Iris pigment epithelial cell (primary cell): ENCODE results near the gene SLC2A9.

Source experiments
- DNase-seq: peaks from one replicate; pipeline ENCODE4 v3.0.0-alpha.2; 2011; ENCODE audit warnings: low read depth

The SLC2A9 gene

GRCh38 chr4:9893329-9894108 lies 127.8 kb downstream of the SLC2A9 start:
- DNase-seq: no peak

- DNase-seq: no peak
Observed at GRCh38 chr4:9891740-9892139, 129.6 kb downstream of the SLC2A9 start.

DNA sequence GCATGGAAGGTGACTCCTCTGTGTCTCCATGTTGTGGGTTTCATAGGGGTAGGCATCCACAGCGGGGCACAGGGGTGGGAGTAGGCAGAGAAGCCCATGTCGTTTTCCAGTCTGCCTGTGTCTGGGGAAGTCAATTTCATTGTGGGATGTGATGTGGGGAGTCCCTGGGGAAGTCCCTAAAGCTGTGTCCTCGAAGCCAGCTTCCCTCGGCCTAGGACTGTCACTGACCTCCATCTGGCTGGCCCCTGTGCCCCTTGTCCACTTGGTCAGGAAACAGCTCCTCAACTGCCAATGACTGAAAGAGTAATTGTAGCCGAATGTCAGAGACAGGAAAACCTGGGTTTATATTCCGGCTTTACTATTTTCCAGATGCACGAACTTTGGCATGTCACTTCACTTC lies 130.2 kb downstream of the SLC2A9 start:
- DNase-seq: no peak

- DNase-seq: no peak
Observed at GRCh38 chr4:9889306-9889705, 132.0 kb downstream of the SLC2A9 start.

DNA sequence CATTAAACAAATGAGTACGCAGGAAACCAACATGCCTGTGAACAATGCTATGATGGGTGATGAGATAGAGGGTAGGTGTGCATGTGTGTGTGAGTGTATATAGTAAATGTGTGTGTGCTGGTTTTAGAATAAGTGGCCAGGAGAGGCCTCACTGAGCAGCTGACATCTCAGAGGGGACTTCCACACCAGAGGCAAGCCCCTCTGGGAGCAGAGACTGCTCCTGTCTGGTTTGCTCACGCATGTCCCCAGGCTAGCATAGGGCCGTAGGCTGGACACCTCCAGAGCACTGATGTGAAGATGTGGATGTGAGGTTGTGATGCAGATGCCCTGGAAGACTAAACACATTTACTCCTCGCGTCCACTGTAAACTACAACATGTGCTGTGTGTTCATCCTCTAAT lies 135.3 kb downstream of the SLC2A9 start:
- DNase-seq: no peak

- DNase-seq: peak; percentile 70
Observed at GRCh38 chr4:9880406-9881197, 140.7 kb downstream of the SLC2A9 start.

- no peak for DNase-seq
Observed at GRCh38 chr4:9877123-9877522, 144.2 kb downstream of the SLC2A9 start.

GRCh38 chr4:9875516-9875915 lies 145.8 kb downstream of the SLC2A9 start:
- DNase-seq: no peak

DNA sequence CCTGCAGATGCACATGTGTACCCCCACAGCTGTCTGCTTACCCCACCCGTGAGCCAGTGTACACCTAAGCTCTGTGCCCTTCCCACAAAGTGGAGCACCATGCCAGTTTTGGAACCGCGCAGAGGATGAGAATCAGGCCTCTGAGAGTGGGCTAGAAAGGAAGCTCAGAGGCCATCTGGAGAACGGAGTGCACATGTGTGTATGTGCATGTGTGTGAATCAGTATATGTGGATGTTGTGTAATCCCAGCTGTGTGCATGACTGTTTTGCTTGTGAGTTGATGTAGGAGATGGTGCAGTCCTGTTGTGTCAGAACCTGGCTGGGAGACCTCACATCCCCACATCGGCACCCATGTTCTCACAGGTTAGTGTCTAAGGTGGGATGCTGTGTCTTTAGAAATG lies 146.9 kb downstream of the SLC2A9 start:
- no peak for DNase-seq

DNA sequence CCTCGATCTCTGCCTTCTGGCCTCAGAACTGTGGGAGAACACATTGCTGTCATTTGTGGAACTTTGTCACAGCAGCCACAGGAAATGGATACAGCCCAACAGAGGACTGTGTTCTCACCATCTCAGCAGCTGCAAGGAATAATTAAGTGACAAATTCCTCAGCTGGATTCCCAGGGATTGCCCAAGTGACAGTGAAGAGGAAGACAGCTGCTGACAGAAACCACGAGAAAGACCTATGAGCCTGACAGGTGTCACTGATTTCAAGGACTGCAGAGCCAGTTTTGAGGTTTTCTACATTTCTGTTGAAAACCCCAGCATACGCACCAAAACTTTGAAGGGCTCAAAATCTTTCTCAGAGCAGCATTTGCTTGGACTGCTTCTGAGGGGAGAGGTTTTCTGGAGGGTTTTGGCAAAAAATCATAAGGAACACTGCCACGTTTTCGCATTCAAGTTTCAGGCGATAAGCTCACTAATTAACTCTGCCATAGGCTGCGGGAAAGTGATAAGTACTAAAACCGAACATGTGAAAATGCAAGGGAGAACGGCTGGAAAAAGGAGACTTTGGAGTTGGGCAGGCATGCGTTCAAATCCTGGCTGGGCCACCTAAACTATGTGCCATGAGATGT lies 151.0 kb downstream of the SLC2A9 start:
- no peak for DNase-seq

- no peak for DNase-seq
Observed at GRCh38 chr4:9867751-9868425, 153.4 kb downstream of the SLC2A9 start.

DNA sequence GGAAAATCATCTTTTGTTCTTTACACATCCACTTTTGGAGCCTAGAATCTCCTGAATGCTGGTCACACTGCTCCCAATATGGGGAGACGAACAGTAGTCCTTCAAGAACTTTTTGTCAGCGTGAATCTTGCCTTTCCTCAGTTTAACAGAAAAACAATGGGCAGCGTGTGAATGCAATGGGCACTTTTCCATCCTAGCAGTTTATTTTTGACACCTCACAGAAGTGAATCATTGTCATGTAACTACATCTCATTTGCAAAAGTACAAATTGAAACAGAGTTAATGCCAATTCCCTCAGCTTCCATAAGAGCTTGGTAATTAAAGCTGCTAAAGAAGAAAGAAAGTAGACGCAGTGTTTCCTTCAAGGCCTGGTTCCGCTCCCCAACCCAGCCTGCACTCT lies 154.4 kb downstream of the SLC2A9 start:
- DNase-seq: no peak

DNA sequence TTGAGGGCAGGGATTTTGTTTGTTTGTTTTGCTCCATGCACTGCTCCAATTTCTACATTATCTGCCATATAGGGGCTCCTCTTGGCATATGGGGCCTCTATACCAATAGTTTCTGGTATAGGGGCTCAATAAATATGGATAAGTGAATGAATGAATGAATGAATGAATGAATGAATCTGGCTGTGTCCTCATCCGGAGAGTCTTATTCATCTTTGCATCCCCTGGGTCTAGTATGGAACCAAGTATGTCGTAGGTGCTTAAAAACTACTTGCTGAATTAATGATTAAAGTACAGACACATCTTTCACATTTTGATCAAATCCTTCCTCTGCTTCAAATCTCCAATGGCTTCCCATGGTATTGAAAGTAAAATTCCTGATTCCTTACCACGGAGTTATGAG lies 159.7 kb downstream of the SLC2A9 start:
- no peak for DNase-seq

GRCh38 chr4:9859810-9860209 lies 161.5 kb downstream of the SLC2A9 start:
- no peak for DNase-seq

- no peak for DNase-seq
Observed at GRCh38 chr4:9849538-9849920, 171.8 kb downstream of the SLC2A9 start.

DNA sequence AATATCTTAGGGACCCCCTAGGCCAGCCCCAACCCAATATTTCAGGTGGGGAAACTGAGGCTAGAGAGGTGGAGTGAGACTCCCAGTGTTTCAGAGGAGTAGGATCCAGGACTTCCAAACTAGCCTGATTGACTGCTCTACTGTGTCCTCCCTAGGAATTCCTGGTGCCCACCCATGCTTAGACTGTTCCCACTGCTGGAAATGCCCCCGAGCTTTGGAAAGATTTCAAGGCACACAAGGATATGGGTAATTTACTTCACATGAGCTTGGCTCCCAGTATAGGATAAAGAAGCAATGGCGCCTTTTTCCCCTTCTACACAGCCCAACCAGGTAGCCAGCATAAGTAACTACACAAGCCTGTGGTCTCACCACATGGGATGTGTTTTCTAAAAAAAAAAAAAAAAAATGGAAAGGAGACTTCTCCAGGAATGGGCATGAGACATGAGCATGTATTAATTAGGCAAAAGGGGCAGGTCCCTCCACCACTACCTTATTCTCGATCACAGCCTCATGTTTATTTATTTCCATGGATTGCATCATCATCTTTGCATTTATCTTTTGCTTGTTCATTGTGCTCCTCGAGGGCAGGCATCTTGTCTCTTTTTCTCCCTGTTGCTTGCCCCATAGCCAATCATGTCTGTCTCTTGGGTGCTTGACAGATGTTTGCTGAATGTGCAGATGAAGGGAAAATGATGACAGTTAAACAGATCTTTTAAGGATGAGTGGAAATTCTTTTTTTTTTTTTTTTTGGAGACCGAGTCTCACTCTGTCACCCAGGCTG lies 173.1 kb downstream of the SLC2A9 start:
- DNase-seq: no peak

GRCh38 chr4:9845791-9846493 lies 175.4 kb downstream of the SLC2A9 start:
- no peak for DNase-seq

GRCh38 chr4:9841072-9841471 lies 180.2 kb downstream of the SLC2A9 start:
- no peak for DNase-seq

GRCh38 chr4:9835430-9835829 lies 185.9 kb downstream of the SLC2A9 start:
- DNase-seq: no peak

GRCh38 chr4:9833421-9833820 lies 187.9 kb downstream of the SLC2A9 start:
- no peak for DNase-seq

GRCh38 chr4:9832640-9833039 lies 188.7 kb downstream of the SLC2A9 start:
- no peak for DNase-seq
